Measurements from ENCODE around the gene LSM10.

Gene LSM10

DNA sequence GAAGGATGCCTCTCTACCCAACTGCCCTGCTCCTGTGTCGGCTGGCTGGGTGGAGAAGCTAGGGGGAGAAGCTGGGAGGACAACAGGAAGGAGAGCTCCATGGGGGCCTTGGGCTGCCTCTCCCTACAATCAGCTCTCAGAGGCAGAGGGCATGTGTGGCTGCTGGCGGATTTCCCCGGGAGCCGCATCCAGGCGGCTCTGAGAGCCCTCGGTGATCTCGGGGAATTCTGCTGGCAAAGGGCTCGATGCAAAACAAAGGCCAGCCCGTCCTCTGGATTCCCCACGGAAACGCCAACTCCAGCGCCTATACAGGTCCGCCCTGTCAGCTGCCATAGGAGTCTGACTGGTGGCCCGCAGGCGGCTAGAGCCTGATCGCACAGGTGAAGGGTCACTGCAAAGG is 47.9 kb downstream of the LSM10 start:
- no peak for DNase-seq

DNA sequence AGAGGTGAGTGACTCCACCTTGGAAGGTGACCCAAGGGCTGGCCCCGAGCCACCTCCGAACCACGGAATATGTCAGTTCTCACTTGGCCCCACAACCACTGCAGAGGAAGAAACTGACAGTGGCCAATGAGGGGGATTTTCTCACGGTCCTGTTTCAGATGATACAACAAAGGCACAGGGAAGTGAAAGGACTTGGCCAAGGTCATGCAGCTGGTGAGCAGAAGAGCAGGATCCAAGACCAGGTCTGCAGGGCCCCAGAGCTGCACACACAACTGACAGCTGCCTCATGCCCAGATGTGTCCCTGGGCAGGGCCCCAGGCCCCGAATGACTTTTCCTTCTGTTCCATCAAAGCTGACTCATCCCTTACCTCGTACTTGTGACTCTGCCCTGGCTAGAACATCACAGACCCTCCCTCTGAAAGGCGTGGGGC is 48.5 kb downstream of the LSM10 start:
- DNase-seq = no peak

DNA sequence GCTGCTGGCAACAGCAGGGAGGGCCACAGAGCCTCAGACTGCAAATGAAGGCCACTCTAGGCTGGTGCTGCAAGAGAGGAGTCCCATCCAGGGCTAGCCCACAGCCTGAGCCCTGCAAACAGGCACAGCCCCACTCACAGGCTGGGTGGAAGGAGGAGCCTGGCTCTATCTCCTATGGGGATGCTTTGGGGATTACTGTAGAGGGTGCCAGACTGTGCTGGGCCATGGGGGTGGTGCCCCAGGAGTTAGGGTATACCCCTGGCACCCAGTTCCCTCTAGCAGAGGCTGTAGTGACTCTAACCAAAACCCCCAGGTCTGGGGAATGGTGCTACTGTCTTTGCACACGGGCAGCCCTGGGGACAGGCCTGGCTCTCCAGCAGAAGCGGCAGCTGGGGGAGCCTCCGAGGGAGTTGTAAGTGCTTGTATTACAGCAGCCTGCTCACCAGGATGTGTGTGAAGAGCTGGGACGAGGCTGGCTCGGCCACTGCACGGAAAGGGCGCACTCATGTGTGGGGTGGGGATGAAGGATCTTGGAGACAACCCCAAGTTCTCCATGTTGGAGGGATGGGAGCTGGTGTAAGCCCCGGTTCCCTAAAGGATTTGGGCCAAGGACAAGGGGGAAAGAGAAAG is 50.9 kb downstream of the LSM10 start:
- DNase-seq = no peak

DNA sequence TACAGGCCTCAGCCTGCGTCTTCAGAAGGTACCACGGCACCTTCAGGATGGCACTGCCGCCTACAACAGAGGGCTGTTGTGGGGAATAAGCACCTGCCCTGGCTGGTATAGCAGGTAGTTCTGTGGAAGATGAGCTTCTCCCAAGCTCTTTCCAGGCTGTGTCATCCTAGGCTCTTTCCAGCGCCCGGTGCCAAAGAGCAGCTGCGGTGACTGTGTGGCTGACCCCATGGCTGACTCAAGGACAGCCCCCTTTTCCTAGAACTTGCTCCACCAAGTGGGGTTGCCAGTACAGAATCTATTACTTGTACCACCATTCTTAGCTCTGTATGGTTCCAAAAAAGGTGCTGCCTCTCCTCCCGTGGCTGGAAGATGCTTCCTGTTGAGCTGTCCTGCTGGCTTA is 52.4 kb downstream of the LSM10 start:
- DNase-seq = no peak

DNA sequence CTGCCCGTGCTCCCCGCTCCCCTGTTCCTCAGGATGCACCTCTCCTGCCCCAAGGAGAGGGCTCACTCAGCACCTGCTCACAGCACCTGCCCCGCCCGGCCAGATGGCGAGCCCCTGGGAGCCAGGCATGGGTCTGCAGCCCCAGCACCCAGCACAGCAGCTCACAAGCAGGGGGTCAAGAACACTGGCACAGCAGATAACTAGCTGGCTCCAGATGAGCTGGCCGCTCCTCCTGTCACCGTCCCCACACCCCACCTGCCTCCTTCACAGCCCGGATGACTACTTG is 53.4 kb downstream of the LSM10 start:
- DNase-seq = no peak

DNA sequence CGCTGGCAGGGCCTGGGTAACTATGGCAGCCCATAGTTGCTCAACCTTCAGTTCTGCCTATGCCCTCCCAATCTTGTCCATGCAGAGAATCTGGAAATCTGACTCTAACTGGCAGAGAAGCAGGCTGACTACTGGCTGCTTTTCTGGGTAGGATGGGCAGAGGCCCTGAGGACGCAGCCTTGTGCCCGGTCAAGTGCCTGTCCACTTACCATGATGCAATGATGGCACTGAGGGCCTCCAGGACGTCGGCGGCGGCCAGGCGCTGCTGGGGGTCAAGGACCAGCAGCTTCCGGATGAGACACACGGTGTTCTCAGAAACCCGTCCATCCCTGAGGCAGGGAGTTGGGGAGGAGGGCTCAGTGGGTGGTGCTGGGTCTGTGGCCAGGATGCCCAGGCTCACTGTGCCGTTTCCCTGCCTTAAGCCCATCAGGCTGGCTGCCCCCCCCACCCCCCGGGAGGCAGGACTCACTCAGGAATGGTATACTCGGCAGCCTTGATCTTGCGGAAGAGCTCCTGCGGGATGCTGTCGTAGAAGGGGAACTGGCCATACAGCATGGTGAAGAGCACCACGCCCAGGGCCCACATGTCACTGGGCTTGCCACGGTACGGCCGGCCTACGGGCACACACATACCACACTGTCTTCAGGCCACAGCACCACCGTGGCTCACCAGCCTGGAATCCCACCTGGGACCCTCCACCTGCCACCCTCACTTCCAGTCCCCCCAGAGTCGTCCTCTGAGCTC is 53.9 kb downstream of the LSM10 start:
- DNase-seq = no peak

All from eye (tissue), 1 donor.